Ovary (tissue), 9 donors: Measurements from ENCODE around the gene GPR3. TPM values are rescaled to one million over a fixed set of nuclear protein-coding genes. Genes with fewer than 3 reads are reported as not detected.

ENCODE experiments used
- DNase-seq, 5 donors: peaks; one replicate each; pipeline ENCODE4 v3.0.0-alpha.2; 2019 to 2020
- H3K27ac ChIP-seq, 2 donors: fragments of 200-600 bp; one replicate each; pipeline versions ENCODE4 v1.5.1 to v1.8.0; 2019 to 2022
- H3K27me3 ChIP-seq: fragments of 200-600 bp; one replicate; pipeline ENCODE4 v1.8.0; 2022
- H3K36me3 ChIP-seq: fragments of 200-600 bp; sonication (generic); one replicate; pipeline ENCODE4 v1.5.1; 2019
- H3K4me1 ChIP-seq: one replicate; pipeline ENCODE4 v1.8.1; 2013; ENCODE audit warnings: mild to moderate bottlenecking, moderate library complexity; ENCODE audit not compliant: insufficient read depth
- H3K4me3 ChIP-seq: fragments of 200-600 bp; sonication (generic); one replicate; pipeline ENCODE4 v1.5.1; 2017
- H3K9me3 ChIP-seq, 2 donors: fragments of 200-600 bp in 1 of 2; sonication (generic) in 1 of 2; one replicate each; pipeline versions ENCODE4 v1.5.1 to v1.8.1; 2013 to 2019; ENCODE audit warnings: mild to moderate bottlenecking in 1 of 2, moderate library complexity in 1 of 2
- CTCF ChIP-seq, 3 donors: fragments of 450-650 bp in 2 of 3; fragments of 200-600 bp in 1 of 3; IDR thresholded peaks; one replicate each; pipeline versions ENCODE4 v1.5.1 to v1.8.0; 2016 to 2022; ENCODE audit warnings: antibody characterized with exemption in 3 of 3, mild to moderate bottlenecking in 1 of 3
- EP300 ChIP-seq: sonication (generic); formaldehyde crosslinking; IDR thresholded peaks from one replicate; pipeline ENCODE4 v1.6.1; 2017; ENCODE audit warnings: antibody characterized with exemption
- POLR2A ChIP-seq: fragments of 450-650 bp; IDR thresholded peaks from one replicate; pipeline ENCODE4 v1.6.1; 2017; ENCODE audit warnings: antibody characterized with exemption, mild to moderate bottlenecking, moderate library complexity
- WGBS, 3 donors: extraction: QIAGEN DNeasy Blood & Tissue Kit in 1 of 3; methylation state at CpG; one replicate each; pipeline versions ENCODE4 v1.1.5 to v1.1.7; 2013 to 2017; 5-methylcytosine and 5-hydroxymethylcytosine counted together
- intact Hi-C, 4 donors: fragments of 100-400 bp; cut with DNase I; formaldehyde crosslinking; loops; one replicate each; pipeline versions ENCODE4 v1.11.0 to v1.15.1; 2022 to 2023
- polyA plus RNA-seq, 2 donors: library from polyadenylated mRNA; stranded (reverse); fragments of 200-250 nt in 1 of 2; fragments of 350-450 nt in 1 of 2; fragmentation: Illumina TruSeq in 1 of 2; extraction: RNeasy Lipid Tissue Mini Kit (QIAGEN cat#74804) in 1 of 2; gene quantifications; one replicate each; pipeline ENCODE4 v1.2.3, GENCODE V29; 2013 to 2014
- total RNA-seq, 7 donors: library from RNA; depleted of rRNA in 2 of 7; stranded (reverse); fragments of >200 nt in 2 of 7; fragmentation: NEBNext Ultra II Directional in 3 of 7; extraction: Animal tissue kit (Norgen Biotek cat#: 25700) in 3 of 7; gene quantifications; one replicate each; pipeline versions ENCODE4 v1.1.0 to v1.2.4, GENCODE V29; 2016 to 2023
- donor health status: DM: no; HTN: no; CAD: no; lungs with moderate emphysema.
- donor health status: DM: no; HTN: no; CAD: no.
- donor health status: Bipolar disorder and iron deficiency.
- donor health status: DM: yes; HTN: yes; CAD: no.
- donor health status: DM: no; HTN: no; CAD: no.
- donor health status: DM: yes; HTN: yes; CAD: no.

Gene GPR3
- total and polyA plus RNA-seq, 9 donors, result 0.12 to 0.87 (median 0.30) TPM; not detected in 1

- TF ChIP-seq POLR2A, result no peak
- TF ChIP-seq CTCF (IDR thresholded peaks at IDR 0.05), result no peak
- no peak for TF ChIP-seq EP300
- no peaks in the 10 kb centered on the region for H3K27me3 ChIP-seq
- 72 to 78% (median 78%) methylated on average over 13 of the region's 13 CpGs for WGBS, 3 donors
- peaks cover 7% of the 10 kb centered on the region for H3K4me1 ChIP-seq
- intact Hi-C loops, result no loop called here
- no peak overlapping the region for H3K4me3 ChIP-seq
- no peaks in the 10 kb centered on the region for H3K36me3 ChIP-seq
- H3K9me3 ChIP-seq, result no peaks in the 10 kb centered on the region
- no peak overlapping the region for H3K27ac ChIP-seq
- no peak for DNase-seq
These were observed 23.4 kb upstream of the GPR3 start for GRCh38 chr1:27368869-27369582.

DNA sequence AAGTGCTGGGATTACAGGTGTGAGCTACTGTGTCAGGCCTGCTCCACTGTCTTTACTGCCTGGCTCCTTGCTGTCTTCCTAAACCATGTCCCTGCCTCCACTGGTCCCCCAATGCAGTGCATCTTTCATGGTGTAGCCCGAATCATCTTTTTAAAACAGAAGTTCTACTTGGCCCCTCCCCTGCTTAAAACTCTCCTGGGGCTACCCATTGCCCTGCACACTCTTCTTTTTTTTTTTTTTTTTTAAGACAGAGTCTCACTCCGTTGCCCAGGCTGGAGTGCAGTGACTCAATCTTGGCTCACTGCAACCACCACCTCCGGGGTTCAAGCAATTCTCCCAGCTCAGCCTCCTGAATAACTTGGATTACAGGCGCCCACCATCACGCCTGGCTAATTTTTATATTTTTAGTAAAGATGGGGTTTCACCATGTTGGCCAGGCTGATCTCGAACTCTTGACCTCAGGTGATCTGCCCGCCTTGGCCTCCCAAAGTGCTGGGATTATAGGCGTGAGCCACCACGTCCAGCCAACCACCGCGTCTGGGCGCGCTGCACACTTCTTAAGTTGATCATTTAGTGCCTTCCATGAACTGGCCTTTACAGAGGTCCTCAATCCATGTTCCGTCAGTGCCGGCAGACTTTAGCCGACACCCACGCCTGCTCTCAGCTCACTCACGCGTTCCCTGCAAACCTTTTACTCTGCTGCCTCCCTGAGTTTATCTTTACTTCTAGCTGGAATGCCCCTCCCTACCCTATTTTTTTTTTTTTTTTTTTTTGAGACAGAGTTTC is 20.2 kb upstream of the GPR3 start:
- H3K9me3 ChIP-seq, result no peaks in the 10 kb centered on the region
- H3K4me1 ChIP-seq, result no peaks in the 10 kb centered on the region
- 67 to 72% (median 67%) methylated on average over 19 of the region's 19 CpGs for WGBS, 3 donors
- H3K36me3 ChIP-seq, result no peaks in the 10 kb centered on the region
- H3K4me3 ChIP-seq, result no peak overlapping the region
- no peak overlapping the region for H3K27ac ChIP-seq
- no peak for TF ChIP-seq CTCF (IDR thresholded peaks at IDR 0.05)
- TF ChIP-seq POLR2A, result no peak
- TF ChIP-seq EP300, result no peak
- no peak for DNase-seq
- intact Hi-C loops, result no loop called here
- H3K27me3 ChIP-seq, result no peaks in the 10 kb centered on the region

DNA sequence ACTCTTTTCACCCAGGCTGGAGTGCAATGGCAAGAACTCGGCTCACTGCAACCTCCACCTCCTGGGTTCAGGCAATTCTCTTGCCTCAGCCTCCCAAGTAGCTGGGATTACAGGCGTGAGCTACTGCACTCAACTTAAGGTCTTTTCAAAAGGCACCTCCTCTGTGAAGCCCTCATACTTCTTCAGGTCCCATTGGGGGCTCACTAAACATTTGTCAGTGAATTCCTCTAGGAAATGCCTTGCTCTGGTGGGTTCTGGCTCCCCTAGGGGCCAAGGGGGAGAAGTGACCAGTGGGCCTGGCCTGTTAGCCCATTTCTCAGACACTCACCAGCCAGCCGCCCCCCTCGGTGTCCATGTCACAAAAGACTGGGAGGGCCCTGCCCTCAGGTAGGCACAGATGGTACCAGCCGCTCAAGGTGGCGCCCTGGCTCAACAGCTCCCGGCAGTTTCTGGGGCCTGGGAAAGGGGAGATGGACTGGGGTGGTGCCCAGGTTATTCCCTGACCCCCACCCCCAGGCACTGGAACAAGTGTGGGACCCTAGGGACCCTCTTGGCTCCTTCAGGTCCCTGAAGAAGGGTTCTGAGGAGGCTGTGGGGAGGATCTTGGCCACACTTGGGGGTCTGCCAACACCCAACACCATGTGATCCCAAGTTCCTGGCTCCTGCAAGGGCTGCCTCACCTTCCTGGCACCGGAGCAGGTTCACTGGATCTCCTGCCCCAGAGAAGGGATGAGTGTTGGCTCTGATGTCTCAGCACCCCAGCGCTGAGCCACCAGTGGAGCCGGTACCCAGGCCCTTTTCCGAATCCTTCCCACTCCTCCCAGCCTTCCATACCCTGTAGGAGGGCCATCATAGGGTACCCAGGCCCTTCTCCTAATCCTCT is 19.4 kb upstream of the GPR3 start:
- Histone ChIP-seq H3K27ac (no peak overlapping the region), H3K4me1 (no peaks in the 10 kb centered on the region), H3K36me3 (no peaks in the 10 kb centered on the region), H3K9me3 (no peaks in the 10 kb centered on the region), H3K4me3 (no peak overlapping the region), H3K27me3 (no peaks in the 10 kb centered on the region)
- WGBS, 3 donors, result 83 to 84% (median 83%) methylated on average over 11 of the region's 11 CpGs
- intact Hi-C loops, result no loop called here
- no peak for TF ChIP-seq CTCF (IDR thresholded peaks at IDR 0.05)
- no peak for TF ChIP-seq POLR2A
- TF ChIP-seq EP300, result no peak
- no peak for DNase-seq

- Histone ChIP-seq H3K4me3 (no peak within 1 kb of the TSS), H3K36me3 (no peaks in the 10 kb centered on the region), H3K9me3 (no peaks in the 10 kb centered on the region), H3K27me3 (no peaks in the 10 kb centered on the region), H3K27ac (no peak within 1 kb of the TSS), H3K4me1 (no peaks in the 10 kb centered on the region)
- intact Hi-C loops, result no loop called here
- WGBS, 3 donors, result 69 to 81% (median 80%) methylated on average over 4 of the region's 4 CpGs
- TF ChIP-seq POLR2A (no peak), EP300 (no peak), CTCF (IDR thresholded peaks at IDR 0.05) (no peak)
- DNase-seq, result no peak
These were observed 17.9 kb upstream of the GPR3 start, which contains the start of gene FCN3 for GRCh38 chr1:27374362-27375086. Gene FCN3, minus strand, starts transcription at chr1:27374824. Its CDS starts 6 bp downstream, at chr1:27374818.
